Raji (cell line): Measurements from ENCODE around the gene DNAI7.

ENCODE experiments used
- POLR2A ChIP-seq: IDR thresholded peaks from 2 replicates; pipeline ENCODE4 v1.6.1; 2011; ENCODE audit warnings: low read depth, low read length, control low read depth; ENCODE audit not compliant: insufficient read depth

Gene DNAI7

DNA sequence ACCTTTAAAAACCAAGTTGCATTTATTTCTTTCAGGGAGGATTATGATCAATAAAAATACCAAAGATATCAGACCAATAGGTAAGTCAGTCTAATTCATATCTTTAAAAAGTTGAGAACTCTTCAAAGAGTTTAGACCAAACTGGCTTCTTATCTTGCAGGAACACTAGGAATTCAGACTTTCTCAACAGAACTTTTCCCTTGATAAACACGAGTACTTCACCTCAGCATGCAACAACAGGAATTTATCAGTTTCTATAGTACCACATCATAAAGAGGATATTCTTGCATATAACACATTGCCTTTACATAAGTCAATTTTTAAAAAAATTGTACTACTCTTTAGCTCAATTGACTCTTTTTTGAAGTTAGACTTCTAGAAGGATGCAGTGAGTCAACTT lies 68.2 kb downstream of the DNAI7 start:
- TF ChIP-seq POLR2A: no peak

DNA sequence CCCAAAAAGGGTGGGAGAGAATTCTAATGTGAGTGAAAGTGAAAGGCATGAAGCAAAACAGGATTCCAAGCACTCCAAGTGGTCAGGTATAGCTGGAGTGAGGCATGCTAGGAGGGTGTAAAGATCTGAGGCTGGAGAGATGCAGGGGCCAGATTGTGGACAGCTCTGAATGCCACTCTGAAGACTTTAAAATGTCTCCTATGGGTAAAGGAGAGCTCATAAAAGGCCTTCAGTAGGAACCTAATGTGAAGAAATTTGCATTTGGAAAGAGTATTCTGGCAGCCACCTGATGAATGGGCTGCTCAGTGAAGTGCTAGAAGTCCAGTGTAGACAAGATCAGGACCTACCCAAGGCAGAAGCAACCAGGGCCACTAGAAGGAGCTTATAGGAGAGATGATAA lies 68.9 kb downstream of the DNAI7 start:
- TF ChIP-seq POLR2A: no peak

DNA sequence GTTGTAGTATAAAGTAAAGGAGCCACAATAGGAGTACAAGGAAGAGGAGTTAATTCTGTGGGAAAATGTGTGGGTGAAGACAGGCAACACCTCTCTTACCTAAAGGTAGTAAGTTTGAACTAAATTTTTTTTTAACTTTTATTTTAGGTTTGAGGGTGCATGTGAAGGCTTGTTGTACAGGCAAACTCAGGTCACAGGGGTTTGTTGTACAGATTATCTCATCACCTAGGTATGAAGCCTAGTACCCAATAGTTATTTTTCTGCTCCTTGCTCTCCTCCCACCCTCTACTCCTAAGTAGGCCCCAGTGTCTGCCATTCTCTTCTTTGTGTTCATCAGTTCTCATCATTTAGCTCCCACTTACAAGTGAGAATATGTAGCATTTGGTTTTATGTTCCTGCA lies 70.5 kb downstream of the DNAI7 start:
- TF ChIP-seq POLR2A: no peak

DNA sequence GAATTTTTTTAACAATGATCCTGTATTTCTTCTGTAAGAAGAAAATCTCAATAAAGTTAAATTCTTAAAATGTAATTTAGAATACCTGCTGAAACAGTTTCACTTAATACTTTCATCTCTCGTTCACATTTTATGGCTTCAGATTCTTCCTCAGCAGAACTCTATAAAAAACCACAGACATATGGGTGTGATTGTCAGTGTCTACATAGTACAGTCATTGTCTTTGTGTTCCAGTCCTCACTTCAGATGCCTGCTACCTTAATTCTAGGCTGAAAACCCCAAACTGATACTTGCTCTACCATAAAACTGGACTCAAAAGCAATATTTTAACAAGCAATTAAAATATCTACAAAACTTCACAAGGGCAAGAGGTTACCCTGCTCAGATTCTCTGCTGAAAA lies 71.8 kb downstream of the DNAI7 start:
- TF ChIP-seq POLR2A: no peak

DNA sequence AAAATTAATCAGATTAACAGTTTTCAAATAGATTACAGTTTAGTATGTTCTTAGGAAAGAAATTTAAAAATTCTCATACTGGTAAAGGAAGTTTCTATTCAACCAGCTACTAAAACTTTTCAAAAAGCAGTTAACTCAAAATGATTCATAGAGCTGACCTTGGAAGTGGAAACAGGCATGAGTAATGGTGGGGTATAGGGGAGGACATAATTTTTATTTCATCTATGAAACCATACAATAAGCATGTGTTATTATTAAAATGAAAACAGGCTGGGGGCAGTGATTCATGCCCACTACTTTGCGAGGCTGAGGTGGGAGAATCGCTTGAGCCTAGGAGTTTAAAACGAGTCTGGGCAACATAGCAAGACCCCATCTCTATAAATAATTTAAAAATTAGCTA lies 73.0 kb downstream of the DNAI7 start:
- no peak for TF ChIP-seq POLR2A

DNA sequence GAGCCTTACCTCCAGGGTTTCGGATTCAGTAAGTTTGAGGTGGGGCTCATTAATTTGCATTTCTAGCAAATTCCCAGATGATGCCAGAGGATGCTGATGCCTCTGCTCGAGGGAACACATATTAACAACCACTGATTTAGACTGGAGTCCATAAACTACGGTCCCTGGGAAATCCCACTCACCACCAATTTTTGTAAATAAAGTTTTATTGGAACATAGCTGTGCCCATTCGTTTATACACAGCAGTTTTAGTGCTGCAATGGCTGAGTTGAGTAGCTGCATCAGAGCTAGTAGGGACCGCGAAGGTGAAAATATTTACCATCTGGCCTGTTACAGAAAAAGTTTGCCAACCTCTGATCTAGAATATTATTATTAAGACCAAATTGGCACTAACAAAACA lies 73.8 kb downstream of the DNAI7 start:
- TF ChIP-seq POLR2A: no peak

DNA sequence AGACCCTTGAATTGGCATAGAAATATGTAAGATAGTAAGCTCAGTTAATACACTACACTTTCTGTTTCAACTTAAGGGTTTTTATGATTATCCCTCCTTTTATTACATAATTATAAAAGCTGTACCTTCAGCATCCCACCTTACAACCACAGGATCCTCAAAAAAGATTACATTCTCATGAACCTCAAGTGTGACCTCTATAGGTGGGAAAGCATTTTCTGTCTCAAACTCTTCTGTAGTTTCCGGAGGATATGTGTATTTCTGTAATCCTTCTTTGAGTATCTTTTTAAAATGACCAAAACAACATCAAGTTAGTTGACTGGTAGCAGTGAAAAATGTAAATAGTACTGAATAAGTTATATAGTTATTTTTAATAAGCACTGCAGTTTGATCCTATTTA lies 75.9 kb downstream of the DNAI7 start:
- TF ChIP-seq POLR2A: no peak

DNA sequence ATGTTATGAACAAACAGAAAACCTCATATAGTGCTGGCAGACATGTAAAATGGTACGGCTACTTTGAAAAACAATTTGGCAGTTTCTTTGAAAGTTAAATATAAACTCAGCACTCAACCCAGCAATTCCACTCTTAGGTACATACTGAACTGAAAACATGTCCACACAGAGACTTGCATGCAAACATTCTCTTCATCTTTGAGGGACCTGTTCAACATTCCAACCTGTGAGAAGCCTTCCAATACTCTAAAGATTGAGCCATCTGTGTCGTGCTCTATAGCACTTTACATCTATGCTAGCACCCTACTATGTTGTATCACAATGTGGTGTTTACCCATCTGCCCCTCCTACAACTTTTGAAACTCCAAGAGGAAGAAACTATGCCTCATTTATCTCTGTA lies 79.3 kb downstream of the DNAI7 start:
- TF ChIP-seq POLR2A: no peak

DNA sequence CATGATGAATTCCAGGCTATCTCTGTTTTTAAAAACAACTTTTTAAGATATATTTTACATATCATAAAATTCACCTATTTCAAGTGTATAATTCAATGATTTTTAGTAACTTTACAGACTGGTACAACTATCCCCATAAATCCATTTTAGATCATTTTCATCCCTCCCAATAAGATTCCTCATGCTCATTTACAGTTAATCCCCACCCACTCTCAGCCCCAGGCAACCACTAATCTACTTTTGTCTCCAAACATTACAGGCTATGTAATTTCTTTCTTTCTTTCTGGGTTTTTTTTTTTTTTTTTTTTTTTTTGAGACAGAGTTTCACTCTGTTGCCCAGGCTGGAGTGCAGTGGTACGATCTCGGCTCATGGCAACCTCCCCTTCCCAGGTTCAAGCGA lies 81.3 kb downstream of the DNAI7 start:
- TF ChIP-seq POLR2A: no peak

DNA sequence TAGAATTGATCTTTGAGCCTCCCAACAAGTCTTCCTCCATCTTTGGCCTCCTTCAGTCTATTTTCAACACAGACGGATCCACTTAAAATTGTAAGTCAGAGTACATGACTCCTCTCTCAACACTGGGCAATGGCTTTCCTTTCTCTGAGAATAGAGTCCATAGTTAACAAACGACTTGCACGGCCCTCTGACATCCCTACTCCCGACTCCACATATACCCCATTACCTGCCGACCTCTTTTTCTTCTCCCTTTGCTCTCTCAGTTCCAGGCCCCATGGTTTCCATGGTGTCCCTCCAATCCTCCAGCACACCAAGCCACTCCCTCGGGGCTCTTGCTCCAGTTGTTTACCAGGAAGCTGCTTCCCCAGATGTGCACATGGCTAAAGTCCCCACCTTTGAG lies 84.7 kb downstream of the DNAI7 start:
- TF ChIP-seq POLR2A: no peak

DNA sequence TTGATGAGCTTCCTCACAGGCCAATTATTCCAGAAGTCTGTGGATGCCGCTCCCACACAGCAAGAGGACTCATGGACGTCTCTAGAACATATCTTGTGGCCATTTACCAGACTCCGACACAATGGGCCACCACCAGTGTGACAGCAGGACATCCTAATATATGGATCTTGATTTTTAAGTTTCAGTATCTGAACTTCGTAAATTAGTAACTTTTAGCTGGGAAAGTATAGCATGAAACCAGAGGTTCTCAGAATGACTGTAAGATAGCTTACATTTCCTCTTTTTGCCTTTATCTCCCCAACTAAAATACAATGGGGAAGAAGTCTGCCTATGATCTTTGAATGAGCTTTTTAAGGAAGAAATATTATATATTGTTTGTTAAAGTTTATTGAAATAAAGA lies 87.0 kb downstream of the DNAI7 start:
- TF ChIP-seq POLR2A: no peak

DNA sequence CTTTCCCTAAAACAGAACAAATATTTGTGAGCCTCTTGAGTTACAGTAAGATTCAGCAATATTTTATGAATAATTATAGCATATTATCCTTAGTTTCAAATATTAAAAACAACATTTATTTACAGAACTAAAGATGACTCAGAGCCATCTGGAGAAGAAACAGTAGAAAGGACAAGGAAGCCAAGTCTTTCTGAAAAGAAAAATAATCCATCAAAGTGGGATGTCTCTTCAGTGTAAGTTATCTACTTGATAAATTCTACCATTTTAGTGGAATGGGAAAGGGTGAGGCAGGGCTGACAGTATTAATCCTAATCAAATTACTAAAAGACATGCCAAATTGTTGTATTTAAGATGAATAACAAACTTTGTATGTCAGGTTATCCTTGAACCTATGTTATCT lies 88.1 kb downstream of the DNAI7 start:
- no peak for TF ChIP-seq POLR2A

DNA sequence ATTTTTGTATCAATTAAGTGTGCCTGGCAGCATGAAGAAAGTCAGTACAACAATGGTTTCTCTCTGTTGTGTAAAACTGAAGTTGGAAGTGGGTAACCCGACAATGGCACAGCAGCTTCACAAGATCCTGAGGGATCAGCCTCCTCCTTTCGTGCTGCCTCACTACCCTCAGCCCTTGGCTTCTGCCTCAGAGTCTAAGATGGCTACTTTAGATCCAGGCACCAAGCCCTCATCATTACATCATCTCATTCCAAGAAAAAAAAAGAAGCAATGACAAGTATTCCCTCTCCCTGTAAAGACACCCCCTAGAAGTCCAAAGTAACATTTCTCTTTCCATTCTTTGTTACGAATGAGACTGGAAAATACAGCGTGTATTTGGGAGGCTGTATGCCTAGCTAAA lies 92.6 kb downstream of the DNAI7 start:
- no peak for TF ChIP-seq POLR2A

DNA sequence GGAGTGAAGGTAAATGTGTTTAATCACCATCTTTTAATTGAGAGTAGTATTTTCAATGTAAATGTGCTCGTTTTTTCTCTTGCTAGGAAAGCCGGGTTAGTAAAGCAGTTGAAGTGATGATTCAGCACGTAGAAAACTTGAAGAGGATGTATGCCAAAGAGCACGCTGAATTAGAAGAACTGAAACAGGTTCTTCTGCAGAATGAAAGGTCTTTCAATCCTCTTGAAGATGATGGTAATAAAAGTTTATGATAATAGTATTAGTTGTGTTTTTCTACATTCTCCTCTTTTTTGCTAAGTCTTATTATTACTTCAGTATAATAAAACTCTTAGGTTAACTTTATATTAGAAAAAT lies 93.9 kb downstream of the DNAI7 start:
- no peak for TF ChIP-seq POLR2A

DNA sequence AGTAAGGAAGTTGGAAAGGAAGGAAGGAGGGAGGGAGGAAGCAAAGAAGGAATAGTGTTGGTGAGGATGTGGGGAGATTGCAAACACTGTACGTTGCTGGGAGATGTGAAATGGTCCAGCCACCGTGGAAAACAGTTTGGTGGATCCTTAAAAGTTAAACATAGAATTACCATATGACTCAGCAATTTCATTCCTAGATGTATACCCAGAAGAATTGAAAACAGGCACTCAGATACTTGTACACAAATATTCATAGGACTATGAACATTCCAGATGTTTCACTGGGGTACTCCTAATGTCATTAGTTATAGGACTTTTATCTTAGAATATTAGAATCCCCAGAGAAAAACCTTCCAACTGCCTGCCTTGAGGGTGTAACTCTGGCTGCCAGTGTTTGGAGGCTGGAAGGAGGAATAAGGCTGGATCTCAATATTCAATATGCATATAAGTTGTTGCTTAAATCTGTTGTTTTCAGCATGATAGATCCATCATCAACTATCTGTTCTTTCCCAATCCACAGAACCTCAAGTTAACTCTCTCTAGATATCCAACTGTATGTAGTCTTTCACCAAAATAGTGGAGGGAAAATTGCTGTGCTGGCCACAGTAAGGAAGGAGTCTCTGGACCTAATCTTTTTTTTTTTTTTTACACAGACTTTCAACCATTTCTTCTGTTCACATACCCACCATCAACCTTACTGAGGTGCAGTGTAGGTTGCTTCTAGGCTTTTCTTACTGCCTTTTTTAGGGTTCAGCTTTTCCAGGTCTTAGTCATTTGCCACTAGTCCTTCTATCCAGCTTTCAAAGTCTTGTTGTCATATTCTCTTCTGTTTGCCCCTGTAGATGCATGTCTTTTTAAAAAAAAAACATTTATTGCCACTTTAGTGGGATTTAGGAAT lies 94.5 kb downstream of the DNAI7 start:
- TF ChIP-seq POLR2A: no peak

DNA sequence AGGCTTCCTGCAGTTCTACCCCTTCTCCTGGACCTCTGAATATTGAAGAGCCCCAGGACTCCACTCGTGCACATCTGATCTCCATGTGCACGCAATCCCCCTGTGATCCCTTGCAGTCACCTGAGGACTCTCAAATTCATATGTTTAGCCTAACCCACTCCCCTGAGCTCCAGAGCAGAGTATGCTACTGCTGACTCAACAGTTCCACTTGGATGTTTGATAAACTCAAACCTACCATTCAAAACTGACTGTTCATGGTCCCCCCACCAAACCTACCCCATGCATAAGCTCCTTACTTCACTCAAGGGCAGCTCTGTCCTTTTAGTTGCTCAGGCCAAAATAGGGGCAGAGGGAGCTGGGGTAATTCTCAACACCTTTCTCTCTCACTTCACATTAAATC lies 96.0 kb downstream of the DNAI7 start:
- no peak for TF ChIP-seq POLR2A

DNA sequence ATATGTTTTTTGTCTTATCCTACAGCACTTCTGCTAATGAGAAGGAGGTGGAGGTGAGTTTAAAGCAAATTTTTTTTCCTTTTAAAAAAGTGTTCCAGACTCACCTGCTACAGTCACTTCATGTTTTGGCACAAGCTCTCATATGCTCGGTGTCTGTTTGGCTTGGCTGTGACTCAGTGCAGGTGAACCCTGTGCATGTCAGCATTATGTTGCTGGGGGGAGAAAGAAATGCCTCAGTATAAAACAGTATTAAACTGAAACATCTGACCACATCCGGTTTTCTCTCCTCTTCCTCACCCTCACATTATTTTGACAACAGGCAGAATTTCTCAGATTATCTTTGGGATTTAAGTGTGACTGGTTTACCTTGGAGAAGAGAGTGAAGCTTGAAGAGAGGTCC lies 105.2 kb downstream of the DNAI7 start:
- no peak for TF ChIP-seq POLR2A

DNA sequence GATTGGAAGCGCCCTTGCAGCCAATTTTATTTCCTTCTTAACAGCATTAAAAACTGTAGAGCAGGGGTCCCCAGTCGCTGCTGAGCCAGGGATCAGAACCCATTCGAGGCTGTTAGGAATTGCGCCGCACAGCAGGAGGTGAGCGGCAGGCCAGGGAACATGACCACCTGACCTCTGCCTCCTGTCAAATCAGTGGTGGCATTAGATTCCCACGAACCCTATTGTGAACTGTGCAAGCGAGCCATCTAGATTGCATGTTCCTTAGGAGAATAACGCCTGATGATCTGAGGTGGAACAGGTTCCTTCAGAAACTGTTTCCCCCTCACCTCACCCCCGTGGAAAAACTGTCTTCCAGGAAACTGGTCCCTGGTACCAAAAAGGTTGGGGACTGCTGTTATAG lies 107.4 kb downstream of the DNAI7 start:
- TF ChIP-seq POLR2A: no peak

DNA sequence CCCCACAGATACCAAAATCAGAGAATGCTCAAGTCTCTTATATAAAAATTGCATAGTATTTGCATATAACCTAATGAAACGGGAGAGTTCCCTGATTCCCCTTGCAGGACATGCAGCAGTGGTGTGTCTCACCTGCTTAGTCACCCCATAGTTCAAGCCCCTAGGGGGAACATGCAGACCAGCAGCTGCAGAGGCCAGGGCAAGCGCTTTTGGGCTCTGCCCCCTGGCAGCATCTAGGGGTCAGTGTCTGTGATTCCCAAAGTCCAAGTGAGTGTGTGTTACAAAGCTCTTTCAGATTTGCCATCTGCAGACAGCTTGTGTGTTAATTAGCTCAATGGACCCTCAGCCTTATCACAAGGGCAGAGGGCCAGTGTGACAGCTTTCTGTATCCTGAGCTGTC lies 110.1 kb downstream of the DNAI7 start:
- TF ChIP-seq POLR2A: no peak
